ENCODE results near the gene ZNF414.
A peak's percentile ranks its signal among the peaks of the same experiment; 100 is the strongest.
"Not testable (repeated sequence)": the region's sequence is repeated elsewhere in the genome, so short reads cannot be mapped to it uniquely, and the experiment has no call there.

Gene ZNF414

DNA sequence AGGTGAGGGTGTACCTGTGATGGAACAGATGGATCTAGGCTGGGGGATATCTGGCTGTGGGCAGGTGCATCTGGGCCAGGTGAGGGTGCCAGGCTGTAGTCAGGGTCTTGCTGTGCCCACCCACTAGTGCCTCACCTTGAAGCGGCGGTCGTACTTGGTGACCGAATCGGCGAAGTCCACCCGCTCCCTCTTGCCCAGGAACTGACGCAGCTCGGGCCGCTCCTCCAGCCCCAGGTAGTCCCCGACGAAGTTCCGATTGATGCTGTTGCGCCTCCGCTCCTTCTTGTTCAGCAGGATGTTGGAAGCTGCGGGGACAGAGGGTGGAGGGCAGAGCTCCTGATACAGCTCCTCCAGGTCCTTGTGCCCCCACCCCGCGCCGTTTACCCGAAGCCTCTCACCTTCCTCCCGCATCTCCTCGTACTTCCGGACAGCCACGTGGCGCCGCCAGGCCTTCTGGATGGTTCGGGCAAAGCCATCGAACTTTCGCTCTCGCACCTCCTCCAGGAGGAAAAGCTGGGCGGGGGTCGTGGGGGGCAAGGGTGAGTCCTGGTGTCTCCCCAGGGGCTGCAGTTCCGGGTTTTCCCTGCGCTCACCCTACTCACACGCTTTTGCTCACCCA is 16.2 kb upstream of the ZNF414 start:
- H3K36me3 Mint-ChIP-seq (ENCODE audit: low read depth): peaks cover 46% of the 10 kb centered on the region
- H3K27me3 Mint-ChIP-seq (ENCODE audit: low read depth): no peaks in the 10 kb centered on the region
- H3K27ac Mint-ChIP-seq: no peak overlapping the region
- peaks cover 11% of the 10 kb centered on the region for H3K4me1 Mint-ChIP-seq (ENCODE audit: low read depth)
- no peaks in the 10 kb centered on the region for H3K9me3 Mint-ChIP-seq
- no peak overlapping the region for H3K4me3 Mint-ChIP-seq

DNA sequence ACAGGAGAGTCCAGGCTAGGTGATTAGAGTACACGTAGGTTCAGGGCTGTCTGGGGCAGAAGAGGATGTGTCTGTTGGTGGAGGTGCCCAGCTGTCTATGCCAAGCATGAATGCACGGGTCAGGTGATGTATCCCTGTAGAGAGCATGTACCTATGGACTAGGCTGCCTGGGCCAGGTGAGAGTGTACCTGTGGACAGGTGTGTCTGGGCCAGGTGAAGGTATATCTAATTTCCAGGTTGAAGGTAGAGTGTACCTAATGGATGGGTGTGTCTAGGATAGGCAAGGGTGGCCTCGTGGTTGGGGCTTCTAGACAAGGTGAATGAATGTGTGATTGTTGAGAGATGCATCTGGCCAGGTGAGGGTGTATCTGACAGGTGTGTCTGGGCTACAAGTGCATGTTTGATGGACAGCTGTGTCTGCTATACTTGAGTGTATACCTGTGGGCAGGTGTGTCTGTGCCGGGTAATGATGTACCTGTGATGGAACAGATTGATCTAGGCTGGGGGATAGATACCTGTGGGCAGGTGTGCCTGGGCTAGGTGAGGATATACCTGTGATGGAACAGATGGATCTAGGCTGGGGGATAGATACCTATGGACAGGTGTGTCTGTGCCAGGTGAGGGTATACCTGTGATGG is 15.5 kb upstream of the ZNF414 start:
- peaks cover 13% of the 10 kb centered on the region for H3K4me1 Mint-ChIP-seq (ENCODE audit: low read depth)
- peaks cover 48% of the 10 kb centered on the region for H3K36me3 Mint-ChIP-seq (ENCODE audit: low read depth)
- no peak overlapping the region for H3K27ac Mint-ChIP-seq
- no peaks in the 10 kb centered on the region for H3K9me3 Mint-ChIP-seq
- H3K4me3 Mint-ChIP-seq: no peak overlapping the region
- H3K27me3 Mint-ChIP-seq (ENCODE audit: low read depth): no peaks in the 10 kb centered on the region

DNA sequence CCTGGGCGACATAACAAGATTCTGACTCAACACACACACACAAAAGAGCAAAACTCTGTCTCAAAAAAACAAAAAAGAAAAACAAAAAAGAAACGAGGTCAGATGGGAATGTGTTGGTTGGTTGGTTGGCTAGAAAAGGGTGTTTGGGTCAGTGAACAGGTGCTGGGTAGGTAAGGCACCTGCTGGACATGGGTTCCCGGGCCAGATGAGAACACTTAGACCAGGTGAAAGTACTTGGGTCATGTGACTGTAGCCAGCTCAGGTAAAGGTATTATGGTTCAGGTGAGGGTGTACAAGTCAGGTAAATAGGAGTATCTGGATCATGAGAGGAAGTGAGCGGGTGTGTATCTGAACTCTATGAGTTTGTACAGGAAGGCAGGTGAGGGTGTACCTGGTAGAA is 14.5 kb upstream of the ZNF414 start:
- H3K4me3 Mint-ChIP-seq: no peak overlapping the region
- no peaks in the 10 kb centered on the region for H3K27me3 Mint-ChIP-seq (ENCODE audit: low read depth)
- peaks cover 13% of the 10 kb centered on the region for H3K4me1 Mint-ChIP-seq (ENCODE audit: low read depth)
- peaks cover 46% of the 10 kb centered on the region for H3K36me3 Mint-ChIP-seq (ENCODE audit: low read depth)
- H3K27ac Mint-ChIP-seq: peak overlapping the region; percentile 1
- no peaks in the 10 kb centered on the region for H3K9me3 Mint-ChIP-seq

DNA sequence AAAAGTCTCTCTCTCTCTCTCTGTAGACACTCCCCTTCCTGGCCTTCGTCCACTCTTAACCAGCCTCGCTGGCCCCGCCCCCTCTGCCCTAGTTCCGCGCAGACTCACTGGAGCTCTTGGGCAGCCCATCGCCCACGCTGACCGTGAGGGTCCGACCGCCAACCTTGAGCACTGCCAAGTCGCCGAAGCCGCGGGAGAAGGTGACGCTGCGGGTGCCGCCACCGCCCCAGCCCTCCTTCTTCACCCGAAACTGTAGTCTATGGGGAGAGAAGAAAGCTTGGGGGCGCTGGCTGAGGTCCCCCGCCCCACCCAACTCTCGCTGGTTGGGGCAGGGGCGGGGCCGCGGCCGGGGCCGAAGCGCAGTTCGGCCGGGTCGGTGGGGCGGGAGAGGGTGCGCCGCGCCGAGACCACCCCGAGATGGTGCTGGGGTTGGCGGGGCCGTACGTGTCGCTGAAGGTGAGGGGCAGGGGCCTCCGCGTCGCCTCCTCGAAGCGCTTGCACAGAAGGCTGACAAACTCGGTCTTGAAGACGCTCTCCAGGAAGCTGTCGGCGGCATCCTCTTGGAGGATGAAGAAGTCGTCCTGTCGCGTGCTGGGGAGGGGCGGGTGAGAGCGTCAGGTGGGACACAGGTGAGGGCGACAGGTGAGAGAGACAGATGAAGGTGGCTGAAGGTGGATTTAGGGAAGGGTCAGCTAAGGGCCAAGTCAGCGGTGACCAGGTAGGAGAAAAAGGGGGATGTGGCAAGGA is 12.6 kb upstream of the ZNF414 start:
- H3K4me3 Mint-ChIP-seq: no peak overlapping the region
- H3K9me3 Mint-ChIP-seq: no peaks in the 10 kb centered on the region
- no peaks in the 10 kb centered on the region for H3K27me3 Mint-ChIP-seq (ENCODE audit: low read depth)
- H3K36me3 Mint-ChIP-seq (ENCODE audit: low read depth): peaks cover 40% of the 10 kb centered on the region
- peaks cover 13% of the 10 kb centered on the region for H3K4me1 Mint-ChIP-seq (ENCODE audit: low read depth)
- H3K27ac Mint-ChIP-seq: no peak overlapping the region

DNA sequence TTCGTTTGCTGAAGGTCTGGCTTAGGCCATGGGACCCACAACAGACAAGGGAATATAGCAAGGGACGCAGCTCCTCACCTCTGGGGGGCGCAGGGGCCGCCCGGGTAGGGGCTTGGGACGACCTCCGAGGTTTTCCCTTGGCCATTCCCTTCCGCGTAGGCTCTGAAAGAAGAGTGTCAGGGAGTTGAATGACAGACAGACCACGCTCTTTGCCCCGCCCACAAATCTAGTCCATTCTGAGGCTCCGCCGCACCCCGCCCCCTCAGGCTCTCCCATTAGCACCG is 11.4 kb upstream of the ZNF414 start:
- H3K27ac Mint-ChIP-seq: no peak overlapping the region
- no peaks in the 10 kb centered on the region for H3K27me3 Mint-ChIP-seq (ENCODE audit: low read depth)
- peaks cover 47% of the 10 kb centered on the region for H3K36me3 Mint-ChIP-seq (ENCODE audit: low read depth)
- H3K4me1 Mint-ChIP-seq (ENCODE audit: low read depth): peaks cover 13% of the 10 kb centered on the region
- H3K9me3 Mint-ChIP-seq: no peaks in the 10 kb centered on the region
- H3K4me3 Mint-ChIP-seq: no peak overlapping the region

DNA sequence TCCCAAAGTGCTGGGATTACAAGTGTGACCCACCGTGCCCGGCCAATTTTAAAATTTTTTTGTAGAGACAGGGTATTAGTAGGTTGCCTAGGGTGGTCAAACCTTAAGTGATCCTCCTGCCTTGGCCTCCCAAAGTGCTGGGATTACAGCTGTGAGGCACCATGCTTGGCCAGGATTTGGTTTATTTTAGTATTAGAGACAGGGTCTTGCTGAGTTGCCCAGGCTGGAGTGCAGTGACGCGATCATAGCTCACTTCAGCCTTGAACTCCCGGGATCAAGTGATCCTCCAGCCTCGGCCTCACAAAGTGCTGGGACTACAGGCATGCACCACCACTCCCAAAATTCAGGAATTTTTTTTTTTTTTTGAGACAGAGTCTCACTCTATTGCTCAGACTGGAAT is 5.4 kb upstream of the ZNF414 start:
- no peak overlapping the region for H3K4me3 Mint-ChIP-seq

DNA sequence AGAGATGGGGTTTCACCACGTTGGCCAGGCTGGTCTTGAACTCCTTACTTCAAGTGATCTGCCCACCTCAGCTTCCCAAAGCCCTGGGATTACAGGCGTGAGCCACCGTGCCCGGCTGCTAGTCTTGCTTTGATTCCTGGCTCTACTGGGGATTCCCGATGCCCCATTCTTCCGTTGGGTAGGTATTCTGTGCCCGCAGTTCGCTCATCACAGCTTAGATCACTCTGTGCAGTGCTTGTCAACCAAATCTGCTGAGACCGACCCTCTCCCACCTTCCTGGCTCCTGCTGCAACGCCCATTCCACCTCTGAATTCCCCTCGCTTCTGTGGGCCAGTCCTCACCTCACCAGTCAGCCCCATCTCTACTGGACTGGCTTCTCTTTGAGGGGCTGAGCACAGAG is 4.6 kb upstream of the ZNF414 start:
- Mint-ChIP-seq H3K36me3 (ENCODE audit: low read depth) (peaks cover 38% of the 10 kb centered on the region), H3K4me3 (peak overlapping the region; percentile 66), H3K9me3 (no peaks in the 10 kb centered on the region), H3K27me3 (ENCODE audit: low read depth) (no peaks in the 10 kb centered on the region), H3K27ac (peak overlapping the region; percentile 93), H3K4me1 (ENCODE audit: low read depth) (peaks cover 38% of the 10 kb centered on the region)

More for the DNA sequence above, 5.4 kb upstream of the ZNF414 start:
- Mint-ChIP-seq H3K4me1 (ENCODE audit: low read depth) (peaks cover 34% of the 10 kb centered on the region), H3K27me3 (ENCODE audit: low read depth) (no peaks in the 10 kb centered on the region), H3K9me3 (no peaks in the 10 kb centered on the region), H3K27ac (peak overlapping the region; percentile 41), H3K36me3 (ENCODE audit: low read depth) (peaks cover 36% of the 10 kb centered on the region)

DNA sequence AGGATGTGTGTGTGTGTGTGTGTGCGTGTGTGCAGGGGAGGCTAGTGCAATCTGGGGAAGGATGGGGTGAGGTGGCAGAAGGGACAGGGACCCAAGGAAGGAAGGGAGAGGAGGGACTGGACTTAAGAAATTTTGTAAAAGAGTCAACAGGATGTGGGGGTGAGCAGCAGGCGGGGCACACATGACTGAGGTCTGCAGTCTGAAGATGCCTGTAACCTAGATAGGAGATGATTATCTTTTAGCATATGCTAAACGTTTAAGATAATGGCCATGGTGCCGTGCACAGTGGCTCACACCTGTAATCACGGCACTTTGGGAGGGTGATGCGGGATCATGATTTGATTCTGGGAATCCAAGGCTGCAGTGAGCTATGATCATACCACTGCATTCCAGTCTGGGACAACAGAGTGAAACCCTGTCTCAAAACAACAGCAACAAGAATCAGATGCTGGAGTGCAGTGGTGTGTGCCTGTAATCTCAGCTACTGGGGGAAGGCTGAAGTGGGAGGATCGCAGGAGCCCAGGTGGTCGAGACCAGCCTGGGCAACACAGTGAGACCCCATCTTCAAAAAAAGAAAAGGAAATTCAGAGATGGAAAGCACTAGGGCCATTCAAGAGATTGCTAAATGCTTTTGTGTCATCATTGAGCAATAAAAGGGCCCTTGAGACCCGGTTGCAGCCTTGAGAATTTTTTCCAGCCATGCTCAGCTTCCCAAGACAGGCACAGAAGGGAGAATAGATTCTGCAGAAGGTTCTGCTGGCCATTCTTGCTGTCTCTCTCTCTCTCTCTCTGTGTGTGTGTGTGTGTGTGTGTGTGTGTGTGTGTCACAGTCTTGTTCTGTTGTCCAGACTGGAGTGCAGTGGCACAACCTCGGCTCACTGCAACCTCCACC is 3.8 kb upstream of the ZNF414 start:
- H3K36me3 Mint-ChIP-seq (ENCODE audit: low read depth): peaks cover 40% of the 10 kb centered on the region
- peaks cover 41% of the 10 kb centered on the region for H3K4me1 Mint-ChIP-seq (ENCODE audit: low read depth)
- no peaks in the 10 kb centered on the region for H3K9me3 Mint-ChIP-seq
- H3K27me3 Mint-ChIP-seq (ENCODE audit: low read depth): no peaks in the 10 kb centered on the region
- H3K27ac Mint-ChIP-seq: peak overlapping the region; percentile 93
- peak overlapping the region; percentile 66 for H3K4me3 Mint-ChIP-seq

DNA sequence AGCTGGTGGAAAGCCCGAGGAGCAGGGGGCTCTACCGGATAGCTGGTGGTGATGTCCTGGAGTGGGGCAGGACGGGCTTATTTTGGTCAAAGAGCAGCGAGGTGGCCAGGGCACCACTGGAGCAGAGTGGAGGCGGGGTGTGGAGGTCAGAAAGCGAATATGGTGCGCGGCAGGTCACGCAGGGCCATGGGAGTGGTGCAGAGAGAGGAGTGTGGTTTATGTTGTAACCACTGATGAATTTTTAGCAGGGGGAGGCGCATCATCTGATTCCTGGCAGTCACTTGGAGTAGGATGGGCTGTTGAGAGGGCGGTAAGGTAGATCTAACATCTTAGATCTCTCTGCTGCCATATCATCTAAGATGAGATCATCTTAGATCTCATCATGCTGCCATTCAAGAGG is 1.4 kb upstream of the ZNF414 start:
- no peaks in the 10 kb centered on the region for H3K9me3 Mint-ChIP-seq
- peaks cover 47% of the 10 kb centered on the region for H3K4me1 Mint-ChIP-seq (ENCODE audit: low read depth)
- no peaks in the 10 kb centered on the region for H3K27me3 Mint-ChIP-seq (ENCODE audit: low read depth)
- peak overlapping the region; percentile 91 for H3K4me3 Mint-ChIP-seq
- peaks cover 27% of the 10 kb centered on the region for H3K36me3 Mint-ChIP-seq (ENCODE audit: low read depth)
- H3K27ac Mint-ChIP-seq: peak overlapping the region; percentile 99

DNA sequence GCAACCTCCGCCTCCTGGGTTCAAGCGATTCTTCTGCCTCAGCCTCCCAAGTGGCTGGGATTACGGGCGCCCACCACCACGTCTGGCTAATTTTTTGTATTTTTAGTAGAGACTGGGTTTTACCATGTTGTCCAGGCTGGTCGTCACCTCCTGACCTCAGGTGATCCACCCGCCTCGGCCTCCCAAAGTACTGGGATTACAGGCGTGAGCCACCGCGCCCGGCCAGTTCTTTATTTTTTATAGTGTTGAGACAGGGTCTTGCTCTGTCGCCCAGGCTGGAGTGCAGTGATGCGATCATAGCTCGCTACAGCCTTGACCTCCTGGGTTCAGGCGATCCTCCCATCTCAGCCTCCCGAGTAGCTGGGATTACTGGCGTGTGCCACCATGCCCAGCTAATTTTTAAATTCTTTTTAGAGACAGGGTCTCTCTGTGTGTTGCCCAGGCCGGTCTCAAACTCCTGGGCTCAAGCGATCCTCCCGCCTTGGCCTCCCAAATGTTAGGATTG is 590 bp upstream of the ZNF414 start:
- H3K9me3 Mint-ChIP-seq; H3K27me3 Mint-ChIP-seq (ENCODE audit: low read depth): not testable (repeated sequence)
- Mint-ChIP-seq H3K4me1 (ENCODE audit: low read depth) (peaks cover 47% of the 10 kb centered on the region), H3K4me3 (peak overlapping the region; percentile 91), H3K27ac (peak overlapping the region; percentile 99), H3K36me3 (ENCODE audit: low read depth) (peaks cover 24% of the 10 kb centered on the region)

DNA sequence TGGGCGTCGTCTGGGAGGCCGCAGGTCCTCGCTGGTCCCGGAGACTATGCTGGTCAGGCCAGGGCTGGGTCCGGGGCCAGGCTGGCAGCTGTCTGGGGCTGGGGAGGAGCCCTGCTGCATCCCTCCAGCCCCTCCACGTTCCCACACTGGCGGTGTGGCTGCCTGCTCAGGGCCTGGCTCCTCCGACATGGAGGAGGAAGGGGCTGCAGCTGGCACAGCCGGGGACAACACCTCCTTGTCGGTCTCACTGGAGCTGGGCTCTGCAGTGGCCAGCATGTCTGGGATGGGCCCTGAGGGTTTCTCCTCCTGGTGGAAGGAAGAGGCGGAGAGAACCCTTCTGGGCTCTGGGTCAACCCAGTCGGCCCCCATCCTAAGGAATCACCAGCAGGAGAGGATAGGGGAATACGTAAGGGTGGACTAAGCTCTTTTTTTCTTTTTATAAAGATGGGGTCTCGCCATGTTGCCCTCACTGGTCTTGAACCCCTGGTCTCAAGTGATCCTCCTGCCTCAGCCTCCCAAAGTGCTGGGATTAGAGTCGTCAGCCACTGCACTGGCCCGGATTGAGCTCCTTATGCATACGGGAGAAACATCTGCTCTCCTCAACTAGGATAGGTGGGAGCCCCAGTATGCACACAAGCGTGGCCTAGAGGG is 806 bp downstream of the ZNF414 start:
- Mint-ChIP-seq H3K9me3 (no peaks in the 10 kb centered on the region), H3K4me1 (ENCODE audit: low read depth) (peaks cover 39% of the 10 kb centered on the region), H3K27ac (peak overlapping the region; percentile 99), H3K27me3 (ENCODE audit: low read depth) (no peaks in the 10 kb centered on the region), H3K4me3 (peak overlapping the region; percentile 91), H3K36me3 (ENCODE audit: low read depth) (peaks cover 21% of the 10 kb centered on the region)

DNA sequence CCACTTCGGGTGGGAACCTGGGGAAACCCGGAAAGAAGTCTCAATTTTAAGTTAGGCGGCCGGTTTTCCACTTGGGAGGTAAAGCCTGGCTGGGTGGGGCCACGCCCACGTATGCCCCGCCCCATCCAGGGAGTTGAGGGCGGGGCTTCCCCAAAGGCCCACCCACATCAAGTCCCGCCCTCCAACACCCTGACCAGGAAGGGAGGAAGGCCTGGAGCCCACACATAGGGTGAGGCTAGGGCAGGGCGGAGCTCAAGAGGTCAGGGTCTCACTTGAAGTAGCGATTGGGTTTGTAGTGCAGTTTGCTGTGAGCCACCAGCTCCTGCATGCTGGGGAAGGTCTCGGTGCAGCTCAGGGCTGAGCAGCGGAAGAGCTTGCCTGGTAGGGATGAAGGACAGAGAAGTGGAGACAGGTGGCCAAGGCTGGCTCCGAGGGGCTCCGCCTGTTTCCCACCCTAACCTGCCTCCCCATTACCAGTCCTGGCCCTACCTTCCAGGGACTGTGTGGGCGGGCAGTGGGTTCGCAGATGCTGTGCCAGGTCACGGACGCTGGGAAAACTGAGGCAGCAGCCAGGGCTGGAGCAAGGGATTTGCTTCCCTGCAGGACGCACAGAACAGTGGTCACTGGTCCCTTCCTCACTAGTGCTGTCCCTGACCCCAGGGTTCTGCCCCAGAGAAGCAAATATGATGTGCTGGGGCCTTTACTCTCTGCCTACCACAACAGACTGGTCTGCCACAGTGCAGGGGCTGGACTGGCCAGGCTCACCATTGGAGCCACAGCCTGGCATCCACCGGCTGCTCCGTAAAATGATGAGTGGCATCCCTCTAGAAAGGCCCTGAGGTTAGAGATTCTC is 1.6 kb downstream of the ZNF414 start:
- Mint-ChIP-seq H3K9me3 (no peaks in the 10 kb centered on the region), H3K4me3 (peak overlapping the region; percentile 67), H3K36me3 (ENCODE audit: low read depth) (peaks cover 16% of the 10 kb centered on the region), H3K27me3 (ENCODE audit: low read depth) (no peaks in the 10 kb centered on the region), H3K4me1 (ENCODE audit: low read depth) (peaks cover 31% of the 10 kb centered on the region), H3K27ac (peak overlapping the region; percentile 80)

DNA sequence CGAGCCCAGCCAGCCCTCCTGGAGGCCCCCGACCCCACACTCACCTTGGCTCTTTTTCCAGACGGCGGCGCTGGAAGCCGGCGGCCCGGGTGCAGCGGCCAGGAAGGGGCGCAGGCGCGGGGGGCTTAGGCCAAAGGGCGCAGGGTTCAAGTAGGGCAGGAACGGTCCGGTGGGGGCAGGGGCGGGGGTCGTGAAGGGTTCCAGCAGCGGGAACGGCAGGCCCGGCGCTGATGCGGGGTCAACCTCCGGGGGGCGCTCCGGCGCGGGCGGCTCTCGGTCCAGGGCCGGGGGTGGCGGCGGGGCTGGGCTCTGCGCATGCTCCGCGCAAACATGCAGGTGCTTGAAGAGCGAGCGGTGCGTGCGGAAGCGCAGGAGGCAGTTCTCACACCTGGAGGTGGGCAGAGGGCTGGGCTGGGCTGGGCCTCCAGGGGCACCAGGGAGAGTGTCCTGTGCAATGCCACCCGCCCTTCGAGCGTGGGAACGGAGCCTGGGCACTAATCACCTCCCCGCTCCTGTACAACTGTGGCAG is 2.3 kb downstream of the ZNF414 start:
- H3K9me3 Mint-ChIP-seq: no peaks in the 10 kb centered on the region
- no peak overlapping the region for H3K4me3 Mint-ChIP-seq
- H3K36me3 Mint-ChIP-seq (ENCODE audit: low read depth): peaks cover 16% of the 10 kb centered on the region
- H3K4me1 Mint-ChIP-seq (ENCODE audit: low read depth): peaks cover 28% of the 10 kb centered on the region
- H3K27me3 Mint-ChIP-seq (ENCODE audit: low read depth): no peaks in the 10 kb centered on the region
- H3K27ac Mint-ChIP-seq: no peak overlapping the region
